CD4-positive, alpha-beta T cell treated with Interleukin-12 subunit alpha and Interleukin-12 subunit beta, for 1 hour (primary cell): ENCODE data around the gene NSRP1.
"Not testable (repeated sequence)": the region's sequence is repeated elsewhere in the genome, so short reads cannot be mapped to it uniquely, and the experiment has no call there.

ENCODE experiments used
- DNase-seq: peaks from one replicate; pipeline ENCODE4 v3.0.0-alpha.2; 2020

The NSRP1 gene

GRCh38 chr17:30130121-30130520 is 13.5 kb downstream of the NSRP1 start:
- no peak for DNase-seq

GRCh38 chr17:30132615-30133014 is 16.0 kb downstream of the NSRP1 start:
- no peak for DNase-seq

GRCh38 chr17:30133197-30133596 is 16.6 kb downstream of the NSRP1 start:
- DNase-seq, result no peak

DNA sequence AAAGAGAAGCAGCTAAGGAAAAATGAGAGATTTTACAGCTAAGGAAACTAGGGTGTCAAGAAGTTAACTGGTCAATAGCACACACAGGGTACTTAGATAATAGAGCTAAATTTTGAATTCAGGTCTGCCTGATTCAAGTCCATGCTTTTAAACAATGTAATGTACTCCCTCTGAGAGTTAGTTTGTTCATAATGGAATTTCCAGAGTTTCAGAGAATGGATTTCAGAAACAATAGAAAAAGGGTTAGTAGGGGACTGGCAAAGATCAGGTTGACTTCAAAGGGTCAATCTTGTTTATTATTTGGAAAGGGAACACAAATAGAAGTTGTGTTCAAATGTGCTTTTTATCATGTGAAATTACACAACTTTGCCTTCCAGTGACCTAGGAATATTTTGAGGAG is 17.9 kb downstream of the NSRP1 start:
- DNase-seq, result no peak

DNA sequence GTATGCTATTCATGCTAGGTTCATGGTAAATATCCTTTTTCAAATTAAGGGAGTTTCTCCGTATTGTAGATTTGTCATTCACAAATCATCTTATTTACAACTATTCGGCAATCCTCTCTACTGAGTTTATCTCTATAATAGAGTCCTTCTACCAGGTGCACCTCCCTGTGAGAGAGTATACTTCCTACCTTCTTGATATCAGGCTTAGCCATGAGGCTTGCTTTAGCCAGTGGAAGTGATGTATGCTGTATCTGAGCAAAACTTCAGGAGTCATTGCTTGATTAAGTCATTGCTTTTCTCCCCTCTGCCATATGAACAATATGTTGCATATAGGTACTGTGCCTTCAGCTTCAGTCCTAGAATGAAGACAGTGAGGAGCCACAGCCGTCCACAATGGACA is 20.5 kb downstream of the NSRP1 start:
- no peak for DNase-seq

GRCh38 chr17:30147860-30148259 is 31.2 kb downstream of the NSRP1 start:
- DNase-seq, result not testable (repeated sequence)

DNA sequence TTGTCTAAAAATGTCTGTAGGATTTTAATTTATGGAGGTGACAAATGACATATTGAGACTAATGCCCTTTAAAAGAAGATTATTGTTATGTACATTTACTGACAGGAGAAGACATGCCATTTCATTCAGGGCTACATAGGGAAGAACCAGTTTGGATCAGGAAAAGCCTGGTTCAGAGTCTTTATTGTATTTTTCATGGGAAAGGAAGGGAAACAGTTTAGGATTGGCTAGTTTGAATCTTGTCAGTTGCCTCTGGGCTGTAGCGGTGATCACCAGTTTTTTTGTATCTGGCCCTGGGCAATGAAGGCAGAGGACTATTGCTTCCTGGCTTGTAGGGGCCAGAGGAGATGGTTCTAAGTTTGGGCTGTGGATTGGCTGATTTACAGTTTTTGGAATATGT is 31.8 kb downstream of the NSRP1 start:
- DNase-seq, result no peak

GRCh38 chr17:30151471-30151870 is 34.9 kb downstream of the NSRP1 start:
- DNase-seq, result no peak

DNA sequence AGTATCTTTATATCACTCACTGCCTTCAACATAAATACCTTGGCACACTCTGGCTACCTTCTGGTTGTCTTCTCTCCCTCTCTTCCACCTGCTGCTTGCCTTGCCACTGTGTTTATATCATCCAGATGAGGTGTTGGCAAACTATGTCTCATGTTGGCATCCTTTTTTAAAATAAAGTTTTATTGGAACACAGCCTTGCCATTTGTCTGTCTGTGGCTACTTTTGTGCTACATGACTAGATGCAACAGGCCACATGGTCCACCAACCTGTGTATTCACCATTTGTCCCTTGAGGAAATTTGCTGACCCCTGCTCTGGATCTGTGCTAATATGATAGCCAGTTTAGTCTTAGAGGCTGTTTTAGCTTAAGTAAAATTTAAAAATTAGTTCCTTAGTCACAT is 36.8 kb downstream of the NSRP1 start:
- no peak for DNase-seq

DNA sequence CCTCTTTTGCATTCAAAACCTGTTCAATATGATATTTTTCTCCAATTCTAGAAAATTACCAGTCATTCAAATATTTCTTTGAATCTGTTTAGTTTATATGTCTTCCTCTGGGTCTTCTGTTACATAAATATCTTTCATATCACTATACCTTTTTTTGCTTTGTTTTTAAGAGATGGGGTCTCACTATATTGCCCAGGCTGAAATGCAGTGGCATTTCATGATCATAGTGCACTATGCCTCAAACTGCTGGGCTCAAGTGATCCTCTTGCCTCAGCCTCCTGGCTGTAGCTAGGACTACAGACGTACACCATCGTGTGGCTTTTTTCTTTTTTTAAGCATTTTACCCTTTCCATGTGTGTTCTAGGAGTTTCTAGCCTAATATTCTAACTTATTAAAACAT is 38.8 kb downstream of the NSRP1 start:
- no peak for DNase-seq

GRCh38 chr17:30158896-30159625 is 42.4 kb downstream of the NSRP1 start:
- DNase-seq, result no peak

GRCh38 chr17:30160419-30161172 is 44.0 kb downstream of the NSRP1 start:
- DNase-seq, result no peak

GRCh38 chr17:30161601-30162000 is 45.0 kb downstream of the NSRP1 start:
- no peak for DNase-seq

DNA sequence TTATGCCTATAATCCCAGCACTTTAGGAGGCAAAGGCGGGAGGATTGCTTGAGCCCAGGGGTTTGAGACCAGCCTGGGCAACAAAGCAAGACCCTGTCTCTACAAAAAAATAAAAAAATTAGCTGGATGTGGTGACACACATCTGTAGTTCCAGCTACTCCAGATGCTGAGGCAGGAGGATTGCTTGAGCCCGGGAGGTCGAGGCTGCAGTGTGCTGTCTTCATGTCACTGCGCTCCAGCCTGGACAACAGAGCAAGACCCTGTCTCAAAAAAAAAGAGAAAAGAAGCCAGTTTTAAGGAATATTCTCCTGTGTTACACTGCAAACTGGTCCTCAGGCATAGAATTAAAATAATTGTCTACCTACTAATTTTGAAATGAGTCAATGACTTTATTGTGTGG is 47.9 kb downstream of the NSRP1 start:
- DNase-seq, result no peak

DNA sequence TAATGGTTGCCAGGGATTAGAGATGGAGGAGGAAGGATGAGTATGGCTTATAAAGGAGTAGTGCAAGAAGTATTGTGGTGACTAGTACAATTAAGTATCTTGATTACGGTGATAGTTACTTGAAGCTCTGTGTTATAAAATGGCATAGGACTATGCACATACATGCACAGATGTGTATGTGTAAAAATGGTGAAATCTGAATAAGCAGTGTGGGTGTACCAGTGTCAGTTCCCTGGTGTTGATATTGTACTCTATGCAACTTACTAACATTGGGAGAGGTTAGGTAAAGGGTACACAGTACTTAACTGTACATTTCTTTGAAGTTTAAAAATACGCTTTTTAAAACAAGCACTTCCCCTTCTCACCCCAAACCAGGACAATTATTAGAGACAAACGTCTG is 48.5 kb downstream of the NSRP1 start:
- DNase-seq, result no peak

- DNase-seq, result no peak
Observed at GRCh38 chr17:30165960-30166359, 49.3 kb downstream of the NSRP1 start.

DNA sequence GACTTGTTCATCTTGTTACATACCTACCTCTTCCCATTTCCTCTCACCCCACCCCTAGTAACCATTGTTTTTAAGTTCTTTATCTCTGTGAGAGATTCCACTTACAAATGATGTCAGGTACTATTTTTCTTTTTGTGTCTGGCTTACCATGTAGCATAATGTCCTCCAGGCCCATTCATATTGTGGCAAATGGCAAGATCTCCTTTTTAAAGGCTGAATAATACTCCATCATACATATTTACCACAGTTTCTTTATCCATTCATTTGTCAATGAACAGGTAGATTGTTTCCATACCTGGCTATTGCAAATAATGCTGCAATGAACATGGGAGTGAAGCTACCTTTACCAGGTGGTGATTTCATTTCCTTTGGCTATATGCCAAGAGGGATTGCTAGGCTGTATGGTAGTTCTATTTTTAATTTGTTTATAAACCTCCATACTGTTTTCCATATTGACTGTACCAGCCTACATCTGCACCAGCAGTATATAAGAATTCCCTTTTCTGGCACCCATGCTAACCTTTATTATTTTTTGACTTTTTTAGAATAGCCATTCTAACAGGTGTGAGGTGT is 53.9 kb downstream of the NSRP1 start:
- DNase-seq, result no peak

- no peak for DNase-seq
Observed at GRCh38 chr17:30172560-30172959, 55.9 kb downstream of the NSRP1 start.

DNA sequence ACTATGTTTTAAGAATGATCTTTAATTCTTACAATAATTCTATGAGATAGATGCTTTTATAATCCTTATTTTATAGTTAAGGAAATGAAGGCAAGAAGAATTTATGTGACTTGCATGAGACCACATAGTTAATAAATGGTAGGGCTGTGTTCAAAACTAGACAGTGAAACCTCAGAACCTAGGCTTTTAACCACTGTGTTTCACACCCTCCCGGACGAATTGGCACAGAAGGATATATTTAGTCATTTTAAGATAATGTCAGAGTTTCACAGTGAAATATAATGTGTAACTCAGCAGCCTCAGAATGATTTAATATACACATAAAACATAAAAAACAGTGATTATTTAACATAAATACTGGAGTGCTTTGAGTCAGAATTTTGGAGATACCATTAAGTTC is 57.0 kb downstream of the NSRP1 start:
- peak; percentile 3 for DNase-seq

GRCh38 chr17:30174556-30174955 is 57.9 kb downstream of the NSRP1 start:
- no peak for DNase-seq

- no peak for DNase-seq
Observed at GRCh38 chr17:30176855-30177254, 60.2 kb downstream of the NSRP1 start.

DNA sequence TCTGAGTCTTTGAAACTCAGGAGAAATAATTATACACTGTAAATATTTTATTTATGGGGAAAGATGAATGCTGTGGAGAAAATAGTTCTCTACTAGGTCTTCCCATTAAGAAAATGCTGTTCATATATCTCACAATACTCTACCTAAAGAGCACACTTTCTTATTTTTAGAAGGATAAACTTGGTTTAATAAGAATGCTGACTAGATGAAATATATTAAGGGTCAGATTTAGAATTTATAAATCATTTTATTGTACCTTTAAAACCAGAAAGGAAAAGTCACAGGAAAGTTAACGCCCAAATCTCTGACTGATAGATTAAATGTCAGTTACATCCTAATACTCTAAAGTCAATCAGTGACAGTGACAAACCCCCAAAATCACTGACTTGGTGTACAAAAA is 70.1 kb downstream of the NSRP1 start:
- no peak for DNase-seq

DNA sequence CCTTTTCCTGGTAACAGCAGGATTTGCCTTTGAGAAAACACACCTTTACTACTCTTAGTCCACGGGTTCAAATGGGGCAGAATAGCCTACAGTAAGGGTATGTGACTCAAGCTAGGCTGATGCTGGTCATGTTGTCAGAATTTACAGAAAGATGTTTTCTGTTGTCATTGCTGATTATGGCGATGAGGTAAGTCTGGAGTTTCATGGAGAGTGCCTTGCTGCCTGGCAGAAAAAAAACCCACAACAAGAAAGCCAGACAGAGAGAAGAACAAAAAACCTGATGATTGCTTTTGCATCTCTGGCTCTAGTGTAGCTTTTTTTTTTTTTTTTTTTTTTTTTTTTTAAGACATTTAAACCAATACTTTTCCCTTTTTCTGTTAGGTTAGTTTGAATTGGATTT is 71.0 kb downstream of the NSRP1 start:
- DNase-seq, result no peak

- no peak for DNase-seq
Observed at GRCh38 chr17:30188211-30188939, 71.8 kb downstream of the NSRP1 start.
